Endodermal cell (in vitro differentiated cells): Measurements from ENCODE around the gene LRFN4. TPM values are rescaled to one million over a fixed set of nuclear protein-coding genes. Genes with fewer than 3 reads are reported as not detected.

Experiments used
- DNase-seq: peaks from one replicate; pipeline ENCODE4 v3.0.0-alpha.2; 2017
- H3K27ac ChIP-seq: 2 replicates; pipeline ENCODE4 v1.5.1; 2013; ENCODE audit warnings: mild to moderate bottlenecking, low read depth, low read length, moderate library complexity
- H3K27me3 ChIP-seq: 2 replicates; pipeline ENCODE4 v1.6.1; 2013; ENCODE audit warnings: mild to moderate bottlenecking, low read length, moderate library complexity; ENCODE audit not compliant: insufficient read depth, control insufficient read depth, poor library complexity, severe bottlenecking
- H3K36me3 ChIP-seq: 2 replicates; pipeline ENCODE4 v1.7.0; 2013; ENCODE audit warnings: mild to moderate bottlenecking, low read length, moderate library complexity; ENCODE audit not compliant: control insufficient read depth, insufficient read depth
- H3K4me1 ChIP-seq: one replicate; pipeline ENCODE4 v1.7.0; 2013; ENCODE audit warnings: low read length; ENCODE audit not compliant: control insufficient read depth, insufficient read depth
- H3K4me3 ChIP-seq: 2 replicates; pipeline ENCODE4 v1.5.1; 2013; ENCODE audit warnings: mild to moderate bottlenecking, low read length, moderate library complexity
- H3K9ac ChIP-seq: 2 replicates; pipeline ENCODE4 v1.6.1; 2013; ENCODE audit warnings: mild to moderate bottlenecking, low read length, moderate library complexity; ENCODE audit not compliant: poor library complexity, severe bottlenecking; ENCODE audit errors: extremely low read depth
- H3K9me3 ChIP-seq: 2 replicates; pipeline ENCODE4 v1.6.1; 2013; ENCODE audit warnings: mild to moderate bottlenecking, low read length, moderate library complexity; ENCODE audit not compliant: control insufficient read depth
- H3K27ac Mint-ChIP-seq: 2 replicates; pipeline ENCODE4 v1.8.0; 2020; ENCODE audit warnings: mixed read lengths
- H3K27me3 Mint-ChIP-seq: 2 replicates; pipeline ENCODE4 v1.8.0; 2021; ENCODE audit warnings: mild to moderate bottlenecking, mixed read lengths; ENCODE audit not compliant: insufficient read depth
- H3K36me3 Mint-ChIP-seq: 2 replicates; pipeline ENCODE4 v1.8.0; 2020; ENCODE audit warnings: low read depth, mixed read lengths
- H3K4me1 Mint-ChIP-seq: 2 replicates; pipeline ENCODE4 v1.8.0; 2020; ENCODE audit warnings: mixed read lengths
- H3K4me3 Mint-ChIP-seq: 2 replicates; pipeline ENCODE4 v1.8.0; 2020; ENCODE audit warnings: mild to moderate bottlenecking, moderate library complexity, mixed read lengths
- H3K9me3 Mint-ChIP-seq: 2 replicates; pipeline ENCODE4 v1.8.0; 2020; ENCODE audit warnings: mild to moderate bottlenecking, mixed read lengths
- CTCF ChIP-seq: fragments of 200-600 bp; sonication (generic); conservative IDR thresholded peaks from 2 replicates; pipeline ENCODE4 v1.5.0; 2021; ENCODE audit warnings: antibody characterized with exemption, mild to moderate bottlenecking
- WGBS, 2 experiments: methylation state at CpG; one replicate each; pipeline versions ENCODE4 v1.1.5 to v1.1.7; 2013; ENCODE audit warnings: missing lambda C conversion rate in 2 of 2, mixed read lengths in 1 of 2; ENCODE audit not compliant: insufficient coverage in 1 of 2, insufficient read length in 1 of 2; 5-methylcytosine and 5-hydroxymethylcytosine counted together
- total RNA-seq, 2 donors: library from RNA; stranded (reverse); fragmentation: NEBNext Ultra II Directional in 1 of 2; extraction: Animal tissue kit (Norgen Biotek cat#: 25700) in 1 of 2; gene quantifications; 2 replicates in 1 of 2; 3 replicates in 1 of 2; pipeline ENCODE4 v1.2.1, GENCODE V29; 2021

The LRFN4 gene
- total RNA-seq, 2 donors from 2014 or later = 23.2 to 26.2 TPM

- 96% methylated on average over 8 to 12 of the region's 12 CpGs for WGBS, 2 experiments
- Histone ChIP-seq H3K27me3 (peaks cover 6% of the 10 kb centered on the region), H3K4me3 (no peak overlapping the region), H3K36me3 (no peaks in the 10 kb centered on the region), H3K9me3 (no peaks in the 10 kb centered on the region), H3K27ac (no peak overlapping the region), H3K4me1 (peaks cover 8% of the 10 kb centered on the region), H3K9ac (no peak overlapping the region)
- peaks cover 39% of the 10 kb centered on the region for H3K27me3 Mint-ChIP-seq
- DNase-seq = no peak
- H3K4me1 Mint-ChIP-seq = peaks cover 43% of the 10 kb centered on the region
- no peaks in the 10 kb centered on the region for H3K36me3 Mint-ChIP-seq
- no peaks in the 10 kb centered on the region for H3K9me3 Mint-ChIP-seq
- no peak overlapping the region for H3K27ac Mint-ChIP-seq
- H3K4me3 Mint-ChIP-seq = no peak overlapping the region
- no peak for TF ChIP-seq CTCF
These were observed 21.6 kb downstream of the LRFN4 start for GRCh38 chr11:66878474-66878873.

GRCh38 chr11:66879000-66879399 is 22.1 kb downstream of the LRFN4 start:
- Histone ChIP-seq H3K9me3 (no peaks in the 10 kb centered on the region), H3K4me3 (no peak overlapping the region), H3K27ac (no peak overlapping the region), H3K36me3 (no peaks in the 10 kb centered on the region), H3K4me1 (peaks cover 8% of the 10 kb centered on the region), H3K9ac (no peak overlapping the region), H3K27me3 (peaks cover 6% of the 10 kb centered on the region)
- no peak for DNase-seq
- H3K36me3 Mint-ChIP-seq = no peaks in the 10 kb centered on the region
- H3K27ac Mint-ChIP-seq = no peak overlapping the region
- H3K27me3 Mint-ChIP-seq = peaks cover 39% of the 10 kb centered on the region
- H3K9me3 Mint-ChIP-seq = no peaks in the 10 kb centered on the region
- H3K4me3 Mint-ChIP-seq = no peak overlapping the region
- no peak for TF ChIP-seq CTCF
- peaks cover 44% of the 10 kb centered on the region for H3K4me1 Mint-ChIP-seq
- WGBS, 2 experiments = 90 to 97% methylated on average over 5 to 7 of the region's 7 CpGs

GRCh38 chr11:66879583-66879982 is 22.7 kb downstream of the LRFN4 start:
- H3K27ac Mint-ChIP-seq = no peak overlapping the region
- no peaks in the 10 kb centered on the region for H3K36me3 Mint-ChIP-seq
- 80 to 85% methylated on average over 1 to 9 of the region's 9 CpGs for WGBS, 2 experiments
- Histone ChIP-seq H3K27me3 (peaks cover 4% of the 10 kb centered on the region), H3K9ac (no peak overlapping the region), H3K4me1 (peaks cover 8% of the 10 kb centered on the region), H3K36me3 (no peaks in the 10 kb centered on the region), H3K4me3 (no peak overlapping the region), H3K9me3 (no peaks in the 10 kb centered on the region), H3K27ac (no peak overlapping the region)
- peaks cover 35% of the 10 kb centered on the region for H3K27me3 Mint-ChIP-seq
- no peak overlapping the region for H3K4me3 Mint-ChIP-seq
- no peak for TF ChIP-seq CTCF
- no peaks in the 10 kb centered on the region for H3K9me3 Mint-ChIP-seq
- peaks cover 44% of the 10 kb centered on the region for H3K4me1 Mint-ChIP-seq
- DNase-seq = no peak
